IMR-90 (cell line): ENCODE data around the gene GTF2A1L. TPM values are rescaled to one million over a fixed set of nuclear protein-coding genes. Genes with fewer than 3 reads are reported as not detected.
"Not testable (repeated sequence)": the region's sequence is repeated elsewhere in the genome, so short reads cannot be mapped to it uniquely, and the experiment has no call there.

ENCODE experiments used
- ATAC-seq: fragments of 200-7000 bp; cut with Tn5 transposase; 2 replicates; pipeline ENCODE4 v1.9.1; 2020; ENCODE audit warnings: low read depth, mild to moderate bottlenecking, moderate library complexity
- BruUV-seq: library from RNA; stranded (reverse); fragments of 400-500 nt; replicated peaks from 2 replicates; lab custom pipeline; 2021; lab: Mats Ljungman, UMichigan
- CTCF ChIA-PET: fragments of 300-600 bp; formaldehyde crosslinking; extraction: SDS; loops from one replicate; lab custom pipeline; 2021; ENCODE audit warnings: antibody characterized with exemption; lab: Yijun Ruan, JAX
- POLR2A ChIA-PET: fragments of 300-600 bp; sonication (Branson Sonifier 250); formaldehyde crosslinking; loops from one replicate; lab custom pipeline; 2022; ENCODE audit warnings: antibody characterized with exemption; ENCODE audit not compliant: unreplicated experiment; lab: Charles Lee
- DNase-seq: peaks from one replicate; pipeline ENCODE4 v3.0.0; 2013
- H2AFZ ChIP-seq: replicated peaks from 2 replicates; pipeline ENCODE3; 2013; ENCODE audit warnings: low read length, mild to moderate bottlenecking; ENCODE audit not compliant: poor library complexity
- H2AK5ac ChIP-seq: 2 replicates; pipeline ENCODE4 v1.6.1; 2013; ENCODE audit warnings: low read depth, low read length, inconsistent platforms
- H2AK9ac ChIP-seq: replicated peaks from 2 replicates; pipeline ENCODE3; 2013; ENCODE audit warnings: mild to moderate bottlenecking, low read depth, low read length, moderate library complexity; ENCODE audit not compliant: poor library complexity
- H2BK120ac ChIP-seq: 2 replicates; pipeline ENCODE4 v1.6.1; 2013; ENCODE audit warnings: low read depth, low read length, inconsistent platforms
- H2BK15ac ChIP-seq: 3 replicates; pipeline ENCODE4 v1.6.1; 2013; ENCODE audit warnings: low read depth, low read length, inconsistent platforms
- H2BK20ac ChIP-seq: 2 replicates; pipeline ENCODE4 v1.6.1; 2013; ENCODE audit warnings: low read depth, mild to moderate bottlenecking, inconsistent platforms, low read length, moderate library complexity
- H2BK5ac ChIP-seq: 2 replicates; pipeline ENCODE4 v1.6.1; 2013; ENCODE audit warnings: mild to moderate bottlenecking, low read depth, low read length, inconsistent platforms; ENCODE audit not compliant: poor library complexity, severe bottlenecking
- H3K14ac ChIP-seq: replicated peaks from 2 replicates; pipeline ENCODE4 v1.6.1; 2013; ENCODE audit warnings: low read depth, low read length, inconsistent platforms
- H3K18ac ChIP-seq: 2 replicates; pipeline ENCODE4 v1.6.1; 2013; ENCODE audit warnings: low read depth, low read length, control low read depth
- H3K23ac ChIP-seq: 2 replicates; pipeline ENCODE4 v1.6.1; 2013; ENCODE audit warnings: low read depth, low read length, inconsistent platforms
- H3K27ac ChIP-seq: 2 replicates; pipeline ENCODE4 v1.5.1; 2013; ENCODE audit warnings: mild to moderate bottlenecking, control low read depth, low read length; ENCODE audit not compliant: insufficient read depth
- H3K27me3 ChIP-seq: 2 replicates; pipeline ENCODE4 v1.6.1; 2013; ENCODE audit warnings: low read length; ENCODE audit not compliant: control insufficient read depth, insufficient read depth
- H3K36me3 ChIP-seq: 2 replicates; pipeline ENCODE4 v1.6.1; 2013; ENCODE audit warnings: low read length, mixed read lengths; ENCODE audit not compliant: control insufficient read depth, insufficient read depth
- H3K4ac ChIP-seq: 2 replicates; pipeline ENCODE4 v1.6.1; 2013; ENCODE audit warnings: low read depth, low read length, inconsistent platforms
- H3K4me1 ChIP-seq: 2 replicates; pipeline ENCODE4 v1.6.1; 2013; ENCODE audit warnings: low read length, mixed read lengths; ENCODE audit not compliant: control insufficient read depth, insufficient read depth
- H3K4me2 ChIP-seq: 2 replicates; pipeline ENCODE4 v1.6.1; 2013; ENCODE audit warnings: low read depth, mild to moderate bottlenecking, control low read depth, low read length, moderate library complexity
- H3K4me3 ChIP-seq: 2 replicates; pipeline ENCODE4 v1.5.1; 2013; ENCODE audit warnings: low read depth, mild to moderate bottlenecking, control low read depth, low read length, moderate library complexity; ENCODE audit not compliant: insufficient read depth
- H3K56ac ChIP-seq: 2 replicates; pipeline ENCODE4 v1.6.1; 2013; ENCODE audit warnings: low read length, inconsistent platforms; ENCODE audit not compliant: insufficient read depth; ENCODE audit errors: extremely low read depth
- H3K79me1 ChIP-seq, 2 experiments: 2 replicates each; pipeline ENCODE4 v1.6.1; 2013; ENCODE audit warnings: low read length in 2 of 2, inconsistent platforms in 1 of 2, low read depth in 1 of 2
- H3K9ac ChIP-seq: 2 replicates; pipeline ENCODE4 v1.6.1; 2013; ENCODE audit warnings: low read depth, low read length, control low read depth
- H3K9me1 ChIP-seq: 2 replicates; pipeline ENCODE4 v1.6.1; 2013; ENCODE audit warnings: low read length, inconsistent platforms; ENCODE audit not compliant: insufficient read depth
- H3K9me3 ChIP-seq: 2 replicates; pipeline ENCODE4 v1.6.1; 2013; ENCODE audit warnings: low read length; ENCODE audit not compliant: control insufficient read depth, insufficient read depth
- H4K20me1 ChIP-seq: 2 replicates; pipeline ENCODE4 v1.6.1; 2013; ENCODE audit warnings: low read length, inconsistent platforms; ENCODE audit not compliant: insufficient read depth
- H4K5ac ChIP-seq: 2 replicates; pipeline ENCODE4 v1.6.1; 2013; ENCODE audit warnings: mild to moderate bottlenecking, low read depth, low read length, control low read depth
- H4K8ac ChIP-seq, 2 experiments: 2 replicates each; pipeline ENCODE4 v1.6.1; 2013; ENCODE audit warnings: low read depth in 2 of 2, low read length in 2 of 2, control low read depth in 1 of 2, inconsistent platforms in 1 of 2
- H4K91ac ChIP-seq: 2 replicates; pipeline ENCODE4 v1.6.1; 2013; ENCODE audit warnings: low read depth, low read length, inconsistent platforms; ENCODE audit not compliant: insufficient read depth
- CTCF ChIP-seq: conservative IDR thresholded peaks from 2 replicates; pipeline ENCODE4 v1.5.1; 2012; ENCODE audit warnings: mild to moderate bottlenecking, low read depth, low read length, improper control_type of control experiment
- RAD21 ChIP-seq: IDR thresholded peaks from 2 replicates; pipeline ENCODE4 v1.6.1; 2012; ENCODE audit warnings: low read length, improper control_type of control experiment
- SMC3 ChIP-seq: fragments of 150-350 bp; IDR thresholded peaks from 2 replicates; pipeline ENCODE4 v1.6.1; 2016; ENCODE audit warnings: low read depth, mild to moderate bottlenecking, antibody characterized with exemption, low read length, moderate library complexity
- WGBS, 2 experiments: methylation state at CpG; one replicate each; pipeline versions ENCODE4 v1.1.5 to v1.1.7; 2013; ENCODE audit warnings: missing lambda C conversion rate in 2 of 2; ENCODE audit not compliant: insufficient read length in 1 of 2; ENCODE audit errors: extremely low coverage in 2 of 2; 5-methylcytosine and 5-hydroxymethylcytosine counted together
- dilution Hi-C: fragments of 300-500 bp; cut with HindIII; formaldehyde crosslinking; loops from one replicate; pipeline ENCODE4 v1.14.3; 2018; ENCODE audit warnings: low sequenced_read_pairs; ENCODE audit not compliant: unreplicated experiment
- in situ Hi-C: fragments of 300-500 bp; cut with MboI; formaldehyde crosslinking; loops from 3 replicates; pipeline ENCODE4 v1.14.3; 2019; ENCODE audit warnings: low sequenced_read_pairs, inconsistent platforms, mixed read lengths
- intact Hi-C: fragments of 100-400 bp; cut with micrococcal nuclease; formaldehyde crosslinking; loops from 2 replicates; pipeline ENCODE4 v1.10.0; 2022
- polyA plus RNA-seq, 3 experiments: library from polyadenylated mRNA; depleted of rRNA; stranded (reverse); fragments of >200 nt; gene quantifications; 2 replicates each; pipeline ENCODE4 v1.2.3, GENCODE V29; 2012; ENCODE audit warnings: low replicate concordance in 1 of 3
- total RNA-seq: library from RNA; depleted of rRNA; stranded (reverse); fragments of >200 nt; gene quantifications from 2 replicates; pipeline ENCODE4 v1.2.3, GENCODE V29; 2012

Gene GTF2A1L
- total and polyA plus RNA-seq, 2 of the 4 experiments (the other 2 are of a cell fraction), result not detected

DNA sequence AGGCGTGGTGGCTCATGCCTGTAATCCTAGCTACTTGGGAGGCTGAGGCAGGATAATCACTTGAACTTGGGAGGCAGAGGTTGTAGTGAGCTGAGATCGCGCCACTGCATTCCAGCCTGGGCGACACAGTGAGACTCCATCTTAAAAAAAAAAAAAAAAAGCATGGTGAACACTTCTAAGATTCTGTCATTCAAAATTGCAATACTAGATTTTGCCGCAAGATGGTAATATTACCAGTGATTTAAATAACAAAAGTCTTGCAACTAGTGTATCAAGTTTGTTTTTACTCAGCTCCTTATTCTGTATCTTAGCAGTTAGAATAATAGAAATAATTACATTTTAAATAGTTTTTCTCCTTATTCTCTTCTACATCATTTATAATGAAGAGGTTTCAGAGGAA is 5.0 kb downstream of the GTF2A1L start:
- H2BK5ac ChIP-seq, H3K14ac ChIP-seq, H3K9ac ChIP-seq, H3K23ac ChIP-seq, H2AK5ac ChIP-seq, dilution Hi-C loops, H2BK20ac ChIP-seq, H3K4me3 ChIP-seq, H3K4me1 ChIP-seq, in situ Hi-C loops, H2AK9ac ChIP-seq, H3K9me3 ChIP-seq, H3K4ac ChIP-seq, H4K91ac ChIP-seq, H3K56ac ChIP-seq, POLR2A ChIA-PET, H3K27ac ChIP-seq, H4K5ac ChIP-seq, ATAC-seq, H2BK15ac ChIP-seq, H3K4me2 ChIP-seq, H2BK120ac ChIP-seq, H3K27me3 ChIP-seq, H2AFZ ChIP-seq, H4K20me1 ChIP-seq, BruUV-seq, H3K36me3 ChIP-seq, H3K9me1 ChIP-seq, H3K79me1 ChIP-seq, H3K18ac ChIP-seq, DNase-seq, H4K8ac ChIP-seq: not testable (repeated sequence)
- no CpG with 5 or more reads among the region's 5 CpGs for WGBS, 2 experiments
- intact Hi-C loops, result loop anchor here (1.0 kb wide), 1 partner anchor 9 kb away; no protein-coding TSS in a partner anchor
- TF ChIP-seq CTCF (peak; percentile 25; the same call in 1 of the 2 replicates), SMC3 (0 out of 2 replicates have a peak, but pooled peaks have one; percentile 3), RAD21 (peak; percentile 28; the same call in 1 of the 2 replicates)
- CTCF ChIA-PET, result interaction anchor here (0.6 to 0.7 kb wide), 2 partner anchors 238 to 1175 kb away, joined by 4 read pairs; no protein-coding TSS in a partner anchor
